GM18499 (cell line): ENCODE measurements around the gene H3-3A.

ENCODE experiments used
- ATAC-seq: cut with Tn5 transposase; IDR thresholded peaks from one replicate; pipeline ENCODE4 v1.9.1; 2021; ENCODE audit warnings: moderate number of reproducible peaks; ENCODE audit not compliant: insufficient read depth, unreplicated experiment

H3-3A gene

DNA sequence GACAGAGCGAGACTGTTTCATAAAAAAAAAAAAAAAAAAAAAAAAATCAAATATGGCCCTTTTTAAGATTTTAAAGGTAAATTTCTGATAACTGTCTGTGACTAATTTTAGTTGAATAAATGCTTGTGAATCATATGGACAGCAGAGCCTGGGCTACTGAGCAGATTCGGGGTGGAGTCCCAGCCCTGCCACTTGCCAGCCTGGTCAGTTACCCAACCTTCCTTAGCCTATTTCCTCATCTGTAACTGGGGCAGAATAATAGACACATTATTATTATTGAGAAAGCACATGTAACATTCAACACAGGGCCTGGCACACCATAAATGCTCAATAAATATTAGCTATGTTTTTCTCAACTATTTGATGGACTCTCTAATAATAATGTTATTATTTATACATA, 11.2 kb upstream of the H3-3A start:
- no peak for ATAC-seq

DNA sequence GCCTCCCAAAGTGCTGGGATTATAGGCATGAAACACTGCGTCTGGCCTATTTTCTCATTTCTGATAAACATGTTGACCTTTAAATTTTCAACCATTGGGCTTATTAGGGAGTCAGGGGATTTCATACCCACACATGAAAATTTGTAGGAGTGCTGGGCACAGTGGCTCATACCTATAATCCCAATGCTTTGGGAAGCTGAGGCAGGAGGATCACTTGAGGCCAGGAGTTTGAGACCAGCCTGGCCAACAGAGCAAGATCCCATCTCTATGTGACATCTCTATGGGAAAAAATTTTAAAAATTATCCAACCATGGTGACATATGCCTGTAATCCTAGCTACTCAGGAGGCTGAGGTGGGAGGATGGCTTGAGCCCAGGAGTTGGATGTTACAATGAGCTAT, 10.5 kb upstream of the H3-3A start:
- ATAC-seq, result no peak

DNA sequence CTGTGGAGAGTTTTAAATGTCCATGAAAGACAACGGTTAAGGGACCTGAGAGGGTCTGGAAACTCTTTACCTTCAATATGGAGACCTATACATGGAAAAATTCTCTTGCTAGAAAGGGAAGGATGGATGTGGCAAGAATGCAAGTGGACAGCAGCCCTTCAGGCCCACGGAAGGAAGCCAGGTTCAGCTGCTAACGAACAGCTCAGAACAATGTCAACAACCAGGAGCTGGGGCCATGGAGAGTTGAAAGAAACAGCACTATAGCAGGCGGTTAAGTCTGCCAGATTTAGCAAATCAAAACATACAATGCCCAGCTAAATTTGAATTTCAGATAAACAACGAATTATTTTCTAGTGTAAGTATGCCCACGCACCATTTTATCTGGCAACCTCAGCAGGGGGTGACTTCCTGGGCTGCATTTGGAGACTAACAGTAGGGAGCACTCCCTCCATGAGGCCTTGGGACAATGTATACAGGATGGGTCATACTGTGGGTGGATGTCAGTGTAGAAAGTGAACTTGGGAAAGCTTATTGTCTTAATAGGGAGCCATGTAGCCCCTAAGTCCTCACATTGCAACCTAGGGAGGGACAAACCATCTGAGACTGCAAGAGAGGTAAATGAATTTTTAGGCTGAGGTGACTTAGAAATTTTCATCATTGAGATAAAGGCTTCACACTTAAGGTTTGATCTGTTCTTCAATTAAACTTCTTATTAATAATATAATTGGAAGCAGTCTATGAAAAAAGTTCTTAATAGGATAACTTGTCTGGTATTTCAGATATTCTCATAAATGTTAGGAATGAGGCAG, 7.8 kb upstream of the H3-3A start:
- no peak for ATAC-seq

DNA sequence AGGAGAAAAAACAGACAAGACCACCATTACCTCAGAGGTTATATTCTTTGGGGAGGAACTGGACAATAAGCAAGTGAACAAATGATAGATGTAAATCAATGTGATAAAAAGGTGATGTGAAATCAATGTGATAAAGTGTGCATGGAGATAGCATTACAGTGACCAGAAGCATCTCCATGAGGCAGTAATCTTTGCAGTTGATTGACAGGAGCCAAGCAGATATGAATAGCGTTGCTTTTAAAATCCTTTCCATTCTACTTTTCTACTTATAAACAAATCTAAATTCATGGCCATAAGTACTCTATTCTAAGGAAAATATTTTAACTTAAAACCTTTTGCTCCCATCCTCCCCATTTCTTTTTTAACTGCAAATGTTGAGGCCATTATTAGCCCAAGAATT, 2.8 kb upstream of the H3-3A start:
- no peak for ATAC-seq

DNA sequence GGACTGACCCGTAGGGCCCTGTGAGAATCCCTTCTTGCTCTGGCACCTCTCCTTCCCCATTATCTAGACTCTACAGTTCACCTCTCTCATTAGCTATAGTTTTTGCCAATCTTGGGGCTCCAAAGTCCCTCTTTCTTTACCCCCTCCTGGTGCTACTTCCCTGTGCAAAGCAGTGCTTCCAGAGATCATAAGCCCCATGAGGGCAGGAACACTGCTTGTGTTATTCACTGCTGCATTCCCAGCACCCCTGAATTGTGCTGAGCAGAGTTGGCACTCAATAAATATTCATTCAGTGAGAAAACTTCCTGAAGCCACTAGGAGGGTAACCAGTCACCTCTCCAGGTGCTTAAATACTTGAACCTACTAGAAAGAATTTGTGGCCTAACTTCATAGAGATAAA, 2.1 kb upstream of the H3-3A start:
- no peak for ATAC-seq

DNA sequence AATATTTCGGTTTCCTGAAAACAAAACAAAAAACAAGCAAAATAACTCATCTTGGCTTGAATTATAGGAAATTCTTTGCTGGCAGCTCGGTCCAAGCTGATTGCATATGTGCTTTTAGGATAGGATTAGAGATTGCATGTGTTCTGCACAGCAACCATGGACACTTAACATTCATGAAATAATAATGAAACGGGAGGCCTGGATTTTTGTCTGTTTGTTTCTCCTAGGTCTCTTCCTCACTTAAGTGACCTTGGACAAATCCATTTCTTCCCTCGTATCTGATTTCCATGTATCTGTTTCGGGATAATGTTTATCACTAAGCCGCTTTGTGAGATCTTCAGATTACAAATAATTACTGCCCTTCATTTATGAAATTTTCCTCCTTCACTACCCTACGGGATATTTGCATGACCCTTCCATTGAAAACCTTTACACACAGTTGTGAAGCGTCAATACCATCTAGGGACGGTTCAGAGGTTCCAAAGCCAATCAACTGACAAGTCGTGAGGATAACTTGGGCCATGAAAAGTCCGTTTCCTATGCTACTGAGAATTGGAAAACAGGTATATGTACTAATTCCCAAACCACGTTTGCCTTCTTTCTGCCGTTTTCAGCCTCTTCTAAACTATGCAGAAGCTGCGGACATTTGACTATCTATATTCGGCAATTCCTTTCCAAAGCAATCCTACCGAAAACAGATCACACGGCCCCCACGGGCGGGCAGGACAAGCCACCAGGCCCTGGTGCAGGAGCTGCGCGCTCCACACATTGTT, 1.3 kb upstream of the H3-3A start:
- no peak for ATAC-seq

DNA sequence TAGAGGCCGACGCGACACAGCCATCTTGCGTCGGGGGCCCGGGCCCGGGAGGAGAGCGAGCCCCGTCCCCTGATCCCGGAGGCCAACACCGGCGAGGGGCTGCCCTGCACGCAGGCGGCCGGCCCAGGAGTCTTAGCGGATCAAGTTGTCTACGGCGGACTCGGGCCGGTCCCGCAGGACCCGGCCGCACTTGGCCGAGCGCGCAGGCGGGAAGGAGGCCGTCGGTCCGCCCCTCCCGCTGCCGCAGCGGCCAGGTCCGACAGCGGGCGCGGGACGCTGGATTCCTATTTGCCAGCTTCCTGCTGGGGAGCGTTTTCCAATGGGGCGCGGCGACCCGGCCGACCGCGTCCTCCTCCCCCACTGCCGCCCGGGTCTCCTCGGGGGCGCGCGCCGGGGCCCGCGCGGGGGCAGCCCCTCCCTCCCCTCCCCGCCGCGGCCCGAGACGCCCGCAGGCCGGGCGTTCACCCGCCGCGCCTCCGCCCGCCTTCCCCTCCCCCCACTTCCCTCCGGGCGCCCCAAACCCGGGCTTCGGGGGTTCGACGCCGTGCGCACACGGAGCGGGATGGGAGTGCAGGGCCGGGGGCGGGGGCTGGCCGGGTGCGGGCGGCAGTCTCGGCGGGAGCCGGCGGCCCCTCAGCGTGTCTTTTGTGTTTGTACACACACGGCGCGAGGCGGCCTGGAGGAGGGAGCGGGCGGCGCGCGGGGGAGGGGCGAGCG, 517 bp upstream of the H3-3A start:
- ATAC-seq, result peak; percentile 26

DNA sequence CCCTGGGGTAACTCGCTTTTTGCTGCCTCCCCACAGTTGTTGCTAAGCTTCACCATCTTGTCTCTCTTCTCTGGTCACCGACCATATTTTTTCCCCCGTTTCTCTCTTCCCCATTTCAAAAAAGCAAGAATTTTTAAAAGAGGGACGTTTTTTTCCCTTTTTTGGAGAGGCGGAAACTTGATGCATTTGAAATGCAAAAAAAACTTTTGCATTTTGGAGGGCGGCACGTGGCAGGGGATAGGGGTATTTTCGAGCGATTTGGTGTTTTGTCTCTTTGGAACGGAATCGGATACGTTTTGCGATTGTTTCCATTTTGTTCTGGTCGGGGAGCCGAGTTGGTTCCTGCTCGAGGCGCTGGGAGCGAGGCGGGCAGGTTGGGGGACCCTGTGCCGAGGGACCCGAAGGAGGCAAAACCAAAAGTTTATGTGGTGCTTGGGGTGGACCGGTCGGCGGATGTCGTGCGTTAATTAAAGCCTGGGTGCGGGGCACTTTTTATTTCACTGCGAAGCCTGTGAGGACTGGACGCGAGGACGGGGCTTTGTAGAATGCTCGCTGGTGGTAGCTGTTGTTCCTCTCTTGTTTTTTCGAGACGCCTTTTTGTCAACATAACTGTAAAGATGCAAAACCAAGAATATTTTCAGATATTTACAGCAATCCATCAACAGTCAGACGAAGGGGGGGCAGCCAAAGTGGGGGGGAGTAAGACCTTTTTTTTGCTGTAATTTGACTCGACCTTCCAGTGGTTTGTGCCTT, 884 bp downstream of the H3-3A start:
- ATAC-seq, result no peak

DNA sequence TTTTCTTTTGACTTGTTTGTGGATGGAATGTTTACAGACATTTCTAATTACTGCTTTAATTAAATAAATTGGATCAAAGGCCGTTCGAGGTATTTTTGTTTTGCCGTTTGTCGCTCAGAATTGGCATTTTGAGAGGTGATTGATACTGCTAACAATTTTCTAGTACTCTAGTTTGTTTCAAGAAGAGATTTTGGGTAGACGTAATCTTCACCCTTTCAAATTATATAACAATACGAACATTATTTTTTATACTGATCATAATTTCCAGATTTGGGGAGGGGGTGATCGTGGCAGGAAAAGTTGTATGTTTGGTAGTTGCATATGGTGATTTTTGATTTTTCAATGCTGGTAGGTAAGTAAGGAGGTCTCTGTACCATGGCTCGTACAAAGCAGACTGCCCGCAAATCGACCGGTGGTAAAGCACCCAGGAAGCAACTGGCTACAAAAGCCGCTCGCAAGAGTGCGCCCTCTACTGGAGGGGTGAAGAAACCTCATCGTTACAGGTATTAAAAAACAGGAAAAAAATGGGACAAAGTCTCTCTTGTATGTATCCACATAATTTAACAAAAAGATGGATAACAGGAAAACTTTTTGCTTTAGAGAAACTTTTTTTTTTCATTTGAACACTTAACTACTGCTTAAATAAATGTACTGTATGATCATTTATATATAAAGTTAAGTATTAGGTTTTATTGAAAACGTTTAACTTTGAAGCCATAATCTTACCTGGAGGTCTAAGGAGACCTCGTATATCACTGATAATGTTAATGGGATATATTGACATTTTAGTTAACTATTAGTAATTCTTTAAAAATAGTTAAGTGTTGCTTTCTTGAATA, 1.7 kb downstream of the H3-3A start:
- no peak for ATAC-seq

DNA sequence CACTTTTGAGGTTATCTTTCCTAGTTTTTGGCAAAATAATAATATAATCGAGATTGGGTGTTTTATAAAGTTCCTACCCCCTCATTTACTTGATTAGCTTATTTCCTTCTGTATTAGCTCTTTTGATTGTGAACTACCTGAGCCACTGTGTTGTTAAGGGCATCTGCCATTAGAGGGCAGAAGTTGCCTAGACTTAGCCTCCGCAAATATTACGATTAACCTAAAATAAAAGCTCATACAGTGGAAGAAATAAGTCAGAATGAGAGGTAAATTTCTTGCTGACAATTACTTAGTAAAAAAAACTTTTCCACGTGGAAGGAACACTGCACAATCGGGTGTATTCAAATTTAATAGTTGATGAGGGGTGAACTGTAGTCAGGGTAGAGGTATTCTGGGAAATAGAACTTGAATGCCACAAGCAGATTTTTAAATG, 2.3 kb downstream of the H3-3A start:
- ATAC-seq, result no peak

DNA sequence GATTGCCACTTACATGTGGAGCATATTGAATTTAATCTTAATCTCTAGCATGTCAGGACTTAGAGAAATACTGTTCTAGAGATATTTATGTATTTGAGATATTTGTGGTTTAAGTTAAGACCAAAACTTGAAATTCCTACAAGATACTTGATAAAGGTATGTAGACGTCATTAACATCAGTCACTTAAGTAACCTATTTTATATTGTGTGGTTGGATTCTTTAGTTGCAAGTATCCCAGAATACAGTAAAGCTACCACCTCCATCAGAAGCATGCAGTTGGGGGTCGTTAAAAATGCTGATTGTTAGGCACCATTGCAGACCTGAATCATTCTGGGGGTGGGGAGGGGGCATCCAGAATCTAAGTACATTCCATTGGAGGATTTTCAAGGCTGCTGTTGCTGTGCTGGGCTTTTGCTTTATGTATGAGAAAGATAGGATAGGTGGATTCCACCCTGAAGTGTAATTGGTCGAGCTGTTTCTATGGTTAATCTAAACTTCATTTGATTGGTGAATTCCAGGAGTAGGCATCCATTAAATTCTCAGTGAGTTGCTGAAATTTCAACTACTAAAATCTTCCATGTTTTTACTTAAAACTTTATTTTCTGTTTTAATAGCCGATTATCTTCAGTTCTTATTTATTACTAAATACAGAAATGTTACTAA, 4.0 kb downstream of the H3-3A start:
- ATAC-seq, result no peak

DNA sequence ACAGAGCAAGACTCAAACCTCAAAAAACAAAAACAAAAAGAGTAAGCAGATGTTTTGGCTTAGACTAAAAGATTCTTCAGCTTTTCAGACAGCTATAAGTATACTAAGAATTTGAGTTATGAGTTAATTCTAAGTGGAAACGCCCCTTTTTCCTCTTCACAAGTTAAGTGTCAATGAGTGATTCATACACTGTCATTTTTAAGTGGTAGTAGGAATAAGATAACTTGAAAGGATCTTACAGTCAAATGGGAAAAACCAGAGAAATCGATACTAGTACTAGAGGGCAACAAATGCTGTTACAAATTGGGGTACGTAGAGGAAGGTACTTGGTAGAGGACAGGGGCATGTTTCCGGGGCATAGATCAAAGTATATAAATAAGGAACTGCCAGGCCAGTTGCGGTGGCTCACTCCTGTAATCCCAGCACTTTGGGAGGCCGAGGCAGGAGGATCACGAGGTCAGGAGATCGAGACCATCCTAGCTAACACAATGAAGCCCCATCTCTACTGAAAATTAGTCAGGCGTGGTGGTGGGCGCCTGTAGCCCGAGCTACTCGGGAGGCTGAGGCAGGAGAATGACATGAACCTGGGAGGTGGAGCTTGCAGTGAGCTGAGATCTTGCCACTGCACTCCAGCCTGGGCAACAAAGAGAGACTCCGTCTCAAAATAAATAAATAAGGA, 7.4 kb downstream of the H3-3A start:
- ATAC-seq, result no peak

DNA sequence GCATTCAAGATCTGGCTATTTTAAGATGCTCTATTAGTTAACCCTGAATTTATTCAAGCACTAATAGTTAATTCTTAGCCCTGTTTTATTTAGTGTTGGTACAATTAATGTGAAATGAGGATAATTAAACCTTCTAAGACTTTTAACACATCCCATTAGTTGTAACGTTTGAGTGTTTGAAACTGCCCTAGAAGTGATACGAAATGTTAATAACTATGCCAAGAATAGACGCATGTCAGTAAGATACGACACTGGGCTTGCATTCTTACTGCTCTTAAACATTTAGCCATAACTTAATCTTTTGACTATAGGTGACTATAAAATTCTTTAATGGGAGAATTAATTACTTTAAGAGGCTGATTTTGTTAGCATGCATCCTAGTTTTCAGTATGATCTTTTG, 9.8 kb downstream of the H3-3A start:
- no peak for ATAC-seq

DNA sequence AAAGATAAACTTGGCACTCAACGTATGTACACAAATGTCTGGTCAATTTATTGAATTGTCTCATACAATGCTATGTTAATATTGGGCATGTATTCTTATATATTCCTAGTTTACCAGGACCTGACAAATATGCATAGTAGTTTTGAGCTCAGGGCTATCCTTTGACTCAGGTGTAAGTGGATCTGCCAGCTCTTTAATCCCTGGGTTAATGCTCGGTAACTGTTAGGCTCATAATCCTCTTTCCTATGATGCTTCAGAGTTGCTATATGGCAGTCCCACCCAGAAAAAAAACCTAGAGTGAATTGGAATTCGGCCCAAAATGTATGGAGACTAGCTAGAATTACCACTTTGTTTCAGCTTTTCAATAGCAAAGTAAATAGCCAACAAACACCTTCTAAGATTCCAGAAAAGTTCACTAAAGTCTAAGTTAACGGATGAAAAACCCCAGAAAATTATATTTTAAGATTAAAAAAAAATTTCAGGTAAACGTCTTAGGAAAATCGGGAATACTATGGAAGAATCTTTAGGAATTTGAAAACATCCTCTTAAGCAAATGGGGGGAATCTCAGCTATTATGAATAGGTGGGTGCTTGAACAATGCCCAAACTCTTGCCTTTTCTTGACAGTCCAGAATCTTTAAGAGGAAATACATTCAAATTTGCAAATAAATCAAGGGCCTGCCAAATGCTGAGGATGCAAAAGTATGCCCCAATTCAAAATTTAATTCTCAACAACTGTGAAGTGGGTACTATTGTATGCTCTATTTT, 10.9 kb downstream of the H3-3A start:
- ATAC-seq, result no peak

DNA sequence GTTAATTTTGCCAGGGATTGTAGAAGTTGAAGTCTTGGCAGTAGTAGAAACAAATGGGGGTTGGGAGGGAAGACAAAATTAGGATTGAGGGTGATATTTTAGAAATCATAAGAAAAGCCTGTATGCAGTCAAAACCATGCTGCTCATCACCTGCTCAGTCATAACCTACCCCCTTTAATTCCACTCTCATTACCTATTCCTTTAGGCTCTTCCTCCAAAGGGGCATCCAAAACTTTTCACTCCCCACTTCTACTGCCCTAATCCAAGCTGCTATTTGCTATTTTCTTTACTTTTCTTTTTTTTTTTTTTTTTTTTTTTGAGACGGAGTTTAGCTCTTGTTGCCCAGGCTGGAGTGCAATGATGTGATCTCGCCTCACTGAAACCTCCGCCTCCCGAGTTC, 11.5 kb downstream of the H3-3A start:
- ATAC-seq, result no peak

DNA sequence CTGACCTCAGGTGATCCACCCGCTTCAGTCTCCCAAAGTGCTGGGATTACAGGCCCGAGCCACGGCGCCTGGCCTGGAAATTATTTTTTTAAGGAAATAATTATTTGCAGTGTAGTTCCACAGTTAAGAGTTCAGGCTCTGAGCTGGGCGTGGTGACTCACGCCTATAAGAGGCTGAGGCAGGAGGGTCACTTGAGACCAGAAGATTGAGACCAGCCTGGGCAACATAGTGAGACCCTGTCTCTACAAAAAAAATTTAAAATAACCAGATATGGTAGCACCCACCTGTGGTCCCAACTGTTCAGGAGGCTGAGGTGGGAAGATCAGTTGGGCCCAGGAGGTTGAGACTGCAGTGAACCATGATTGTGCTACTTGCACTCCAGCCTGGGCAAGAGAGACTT, 13.9 kb downstream of the H3-3A start:
- ATAC-seq, result no peak

DNA sequence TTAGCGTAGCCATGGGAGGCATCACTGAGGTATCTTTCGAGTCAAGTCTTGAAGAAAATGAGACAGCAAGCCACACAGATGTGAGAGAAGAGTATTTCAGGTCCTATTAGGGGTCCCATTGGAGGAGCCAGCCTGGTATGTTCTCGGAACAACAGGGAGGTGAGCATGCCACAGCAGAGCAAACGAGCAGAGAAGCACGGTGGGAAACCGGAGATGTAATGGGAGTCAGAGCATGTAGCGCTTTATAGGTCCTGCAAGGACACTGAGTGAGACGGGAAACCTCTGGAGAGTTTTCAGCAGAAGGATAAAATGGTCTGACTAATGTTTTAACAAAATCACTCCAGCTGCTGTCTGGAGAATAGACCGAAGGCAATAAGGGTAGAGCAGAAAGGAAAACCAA, 15.9 kb downstream of the H3-3A start:
- no peak for ATAC-seq

DNA sequence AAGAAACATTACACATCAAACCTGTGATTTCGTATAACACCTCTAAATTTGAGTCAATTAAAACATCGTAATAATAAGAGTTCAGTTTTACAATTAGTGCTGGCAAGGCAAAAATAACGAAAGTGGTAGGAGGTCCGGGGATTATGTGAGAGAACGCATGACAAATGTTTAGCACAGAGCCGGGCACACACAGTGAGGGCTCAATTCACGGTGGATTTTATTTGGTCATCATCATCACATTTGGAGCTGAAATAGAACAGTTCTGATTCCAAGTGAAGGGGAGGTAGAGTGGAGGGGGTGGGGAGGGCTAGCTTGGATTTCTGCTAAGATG, 20.0 kb downstream of the H3-3A start:
- ATAC-seq, result no peak
